Measurements from ENCODE around the gene TNFAIP8L2.
"Not testable (repeated sequence)": the region's sequence is repeated elsewhere in the genome, so short reads cannot be mapped to it uniquely, and the experiment has no call there.

TNFAIP8L2 gene

GRCh38 chr1:151189637-151190445, 33.4 kb downstream of the TNFAIP8L2 start, which contains the start of gene VPS72:
TSS of gene VPS72 (minus strand) at chr1:151190197. CDS start at chr1:151190121, 76 bp downstream.
- DNase-seq (ENCODE audit: low spot score), result peak; percentile 85

GRCh38 chr1:151192047-151192446, 35.6 kb downstream of the TNFAIP8L2 start:
- no peak for DNase-seq (ENCODE audit: low spot score)

GRCh38 chr1:151193304-151193703, 36.9 kb downstream of the TNFAIP8L2 start:
- DNase-seq (ENCODE audit: low spot score), result no peak

GRCh38 chr1:151193856-151194255, 37.4 kb downstream of the TNFAIP8L2 start:
- no peak for DNase-seq (ENCODE audit: low spot score)

- DNase-seq (ENCODE audit: low spot score), result not testable (repeated sequence)
Measured at GRCh38 chr1:151194894-151195594, 38.6 kb downstream of the TNFAIP8L2 start.

GRCh38 chr1:151196292-151196800, 39.9 kb downstream of the TNFAIP8L2 start:
- DNase-seq (ENCODE audit: low spot score), result peak; percentile 68

- DNase-seq (ENCODE audit: low spot score), result no peak
Measured at GRCh38 chr1:151197863-151198253, 41.4 kb downstream of the TNFAIP8L2 start.

- peak; percentile 99 for DNase-seq (ENCODE audit: low spot score)
Measured at GRCh38 chr1:151198254-151199127, 42.0 kb downstream of the TNFAIP8L2 start, which contains the start of gene PIP5K1A. TSS of gene PIP5K1A (plus strand) at chr1:151198552. CDS start at chr1:151198997, 445 bp downstream.

GRCh38 chr1:151199873-151200581, 43.6 kb downstream of the TNFAIP8L2 start:
- peak; percentile 57 for DNase-seq (ENCODE audit: low spot score)

GRCh38 chr1:151205381-151205965, 49.0 kb downstream of the TNFAIP8L2 start:
- not testable (repeated sequence) for DNase-seq (ENCODE audit: low spot score)
